Effector CD8-positive, alpha-beta T cell (primary cell): Measurements from ENCODE around the gene GHDC.
"Not testable (repeated sequence)": the region's sequence is repeated elsewhere in the genome, so short reads cannot be mapped to it uniquely, and the experiment has no call there.

Experiments
- DNase-seq: peaks from one replicate; lab custom pipeline; 2025; lab: John Stamatoyannopoulos, UW

Gene GHDC

DNA sequence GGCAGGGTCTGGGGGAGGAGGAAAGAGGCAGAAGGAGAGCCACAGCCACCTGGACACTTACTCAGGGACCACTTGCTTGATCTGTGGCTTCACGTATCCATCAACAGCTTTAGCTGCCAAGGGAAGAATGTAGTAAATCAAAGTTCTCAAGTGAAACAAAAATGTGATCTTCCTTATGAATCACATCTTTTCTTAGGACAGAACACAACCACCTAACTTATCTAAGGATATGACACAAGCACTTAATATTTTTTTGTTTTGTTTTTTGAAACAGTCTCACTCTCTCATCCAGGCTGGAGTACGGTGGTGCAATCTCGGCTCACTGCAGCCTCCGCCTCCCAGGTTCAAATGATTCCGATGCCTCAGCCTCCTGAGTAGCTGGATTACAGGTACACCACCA is 8.4 kb upstream of the GHDC start:
- no peak for DNase-seq

DNA sequence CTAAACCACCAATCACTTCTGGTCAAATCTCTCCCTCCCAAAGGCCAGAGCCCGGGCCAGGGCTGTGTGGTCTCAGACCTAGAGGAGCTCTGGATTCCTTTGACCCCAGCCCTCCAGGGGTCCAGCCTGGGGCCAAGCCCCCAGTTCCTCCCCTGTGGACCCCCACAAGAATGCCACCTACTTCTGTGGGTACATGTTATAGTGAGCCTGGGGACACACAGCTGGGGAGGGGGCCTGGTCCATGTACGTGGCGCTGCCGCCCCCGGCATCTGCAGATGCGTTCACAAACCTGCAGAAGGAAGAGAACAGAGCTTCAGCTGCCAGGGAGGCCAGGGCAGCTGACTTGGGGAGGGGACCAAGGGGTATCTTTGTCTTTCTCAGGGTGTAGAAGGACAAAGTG is 7.9 kb upstream of the GHDC start:
- DNase-seq = no peak

DNA sequence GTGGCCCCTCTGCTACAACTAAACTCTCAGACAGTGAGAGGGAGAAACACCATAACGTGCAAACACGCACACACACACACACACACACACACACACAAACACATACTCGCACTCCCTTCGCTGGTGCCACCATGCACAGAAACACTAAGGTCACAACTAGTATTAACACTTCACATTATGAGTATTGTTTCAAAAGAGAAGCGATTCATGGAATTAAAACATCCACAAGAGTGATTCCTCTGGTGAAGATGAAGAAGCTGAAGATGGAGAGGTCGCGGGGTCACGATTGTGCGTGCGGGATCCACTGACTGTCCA is 7.1 kb upstream of the GHDC start:
- no peak for DNase-seq

DNA sequence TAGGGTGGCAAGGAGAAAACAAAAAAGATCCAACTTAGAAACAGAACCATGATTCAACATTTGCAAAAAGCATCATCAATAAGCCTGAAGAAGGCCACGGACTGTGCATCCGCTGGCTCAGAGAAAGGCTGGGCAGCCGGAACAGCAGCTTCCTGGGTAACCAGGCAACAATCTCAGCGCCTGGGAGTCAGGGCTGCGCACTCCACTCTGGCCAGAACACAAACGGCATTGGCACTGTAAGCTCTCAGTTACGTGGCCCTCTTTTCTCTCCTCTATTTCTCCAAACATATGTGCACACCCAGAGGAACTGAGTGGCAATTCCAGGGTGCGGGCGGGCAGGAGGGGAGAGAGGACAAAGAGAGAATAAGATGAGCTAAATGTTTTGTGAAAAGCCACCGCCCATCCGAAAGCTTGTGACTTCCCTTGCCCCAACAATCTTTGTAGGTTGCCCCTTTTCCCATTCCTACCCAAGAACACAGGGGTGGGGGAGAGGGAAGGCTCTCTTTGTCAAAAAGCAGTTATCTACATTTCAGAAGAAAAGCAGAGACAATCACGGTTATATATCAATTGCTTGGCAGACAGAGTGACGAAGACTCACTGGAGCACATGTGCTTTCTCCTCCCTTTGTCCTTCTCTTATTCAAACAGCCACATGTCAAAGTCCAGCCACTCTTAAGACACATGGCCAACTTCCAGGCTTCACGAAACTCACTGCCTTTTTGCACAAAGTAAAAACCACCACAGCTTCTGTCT is 6.6 kb upstream of the GHDC start:
- no peak for DNase-seq

DNA sequence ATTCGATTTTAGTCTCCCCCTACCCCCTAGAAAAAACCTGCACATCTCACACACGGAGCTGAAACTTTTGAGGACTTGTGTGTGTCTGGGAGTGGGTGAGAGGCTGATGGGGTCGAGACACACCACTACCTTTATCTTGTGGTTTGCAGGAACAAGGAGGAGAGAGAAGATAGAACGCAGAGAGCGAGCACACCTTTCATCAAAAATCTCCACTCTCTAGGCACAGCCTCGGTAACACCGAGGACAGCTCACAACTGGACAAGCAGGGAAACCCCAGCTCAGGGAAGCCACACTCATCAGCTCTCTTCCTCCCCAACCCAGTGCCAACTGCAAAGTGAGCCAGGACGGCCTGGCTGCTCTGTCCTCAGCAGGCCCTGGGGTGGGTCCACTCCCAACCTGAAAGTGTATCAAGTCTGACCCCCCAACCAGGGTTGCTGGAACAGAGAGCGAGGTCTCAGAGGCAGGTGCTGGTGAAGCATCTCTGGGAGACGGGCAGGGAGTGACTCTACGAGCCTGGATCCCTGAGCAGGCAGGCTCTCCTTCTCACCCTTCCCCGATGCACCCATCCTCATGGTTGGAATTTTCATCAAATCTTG is 5.2 kb upstream of the GHDC start:
- no peak for DNase-seq

DNA sequence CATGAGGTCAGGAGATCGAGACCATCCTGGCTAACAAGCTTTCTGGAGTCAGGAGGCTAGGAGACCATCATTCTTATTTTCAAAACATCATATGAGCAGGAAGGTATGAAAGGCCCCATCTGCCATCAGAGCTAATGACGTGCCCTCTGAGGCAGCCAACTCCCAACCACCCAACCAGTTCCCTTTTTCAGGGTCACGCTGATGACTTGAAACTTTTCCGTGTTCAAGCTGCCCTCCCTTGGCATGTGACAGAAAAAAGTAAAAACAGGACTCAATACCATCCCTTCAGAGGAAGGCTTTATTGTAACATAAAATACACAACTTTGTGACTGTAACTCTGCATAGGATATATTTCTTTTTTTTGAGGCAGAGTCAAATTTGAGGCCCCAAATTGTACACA is 4.6 kb upstream of the GHDC start:
- no peak for DNase-seq

DNA sequence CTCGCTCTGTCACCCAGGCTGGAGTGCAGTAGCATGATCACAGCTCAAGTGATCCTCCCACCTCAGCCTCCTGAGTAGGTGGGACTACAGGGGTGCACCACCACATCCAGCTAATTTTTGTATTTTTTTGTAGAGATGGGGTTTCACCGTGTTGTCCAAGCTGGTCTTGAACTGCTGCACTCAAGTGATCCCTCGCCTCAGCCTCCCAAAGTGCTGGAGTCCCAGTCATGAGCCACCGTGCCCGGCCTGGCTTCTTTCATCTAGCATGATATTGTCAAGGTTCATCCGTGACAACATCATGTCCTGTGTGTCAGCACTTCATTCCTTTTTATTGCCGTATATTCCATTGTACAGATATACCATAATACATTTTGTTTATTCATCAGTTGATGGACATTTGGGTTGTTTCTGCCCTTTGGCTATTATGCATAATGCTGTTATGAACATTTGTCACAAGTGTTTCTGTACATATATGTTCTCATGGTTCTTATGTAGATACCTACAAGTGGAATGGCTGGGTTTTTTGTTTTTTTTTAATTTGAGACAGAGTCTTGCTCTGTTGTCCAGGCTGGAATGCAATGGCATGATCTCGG is 3.4 kb upstream of the GHDC start:
- DNase-seq = no peak

DNA sequence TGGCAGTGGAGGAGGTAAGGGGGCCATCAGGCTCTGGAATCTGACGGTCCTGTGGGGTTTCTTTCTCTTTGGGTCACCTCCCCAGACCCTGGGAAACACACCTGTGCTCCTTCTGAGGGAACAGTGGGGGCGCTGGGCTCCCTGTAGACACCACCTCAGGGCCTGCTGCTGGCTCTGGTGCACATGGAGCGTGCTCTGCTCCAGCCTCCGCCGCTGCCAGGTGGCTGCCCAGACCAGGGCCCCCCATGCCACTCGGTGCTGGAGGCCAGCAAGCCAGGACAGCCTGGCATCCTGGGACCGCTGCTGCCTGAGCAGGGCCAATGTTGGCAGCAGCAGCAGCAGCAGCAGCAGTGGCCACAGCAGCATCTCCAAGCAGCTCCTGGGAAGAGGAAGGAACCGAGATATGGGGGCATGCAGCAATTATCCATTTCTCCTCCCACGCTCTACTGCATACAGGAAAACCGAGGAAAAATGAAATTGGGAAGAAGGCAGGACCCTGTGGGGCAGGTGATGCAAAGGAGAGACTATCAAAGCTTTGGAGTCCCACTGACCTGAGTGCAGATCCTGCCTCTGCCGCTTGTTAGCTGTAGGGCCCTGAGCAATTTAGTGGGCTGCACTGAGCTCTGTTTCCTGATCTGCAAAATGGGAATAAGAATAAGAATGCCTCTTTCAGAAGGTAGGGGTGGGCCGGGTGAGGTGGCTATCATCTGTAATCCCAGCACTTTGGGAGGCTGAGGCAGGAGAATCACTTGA is 902 bp downstream of the GHDC start:
- no peak for DNase-seq

DNA sequence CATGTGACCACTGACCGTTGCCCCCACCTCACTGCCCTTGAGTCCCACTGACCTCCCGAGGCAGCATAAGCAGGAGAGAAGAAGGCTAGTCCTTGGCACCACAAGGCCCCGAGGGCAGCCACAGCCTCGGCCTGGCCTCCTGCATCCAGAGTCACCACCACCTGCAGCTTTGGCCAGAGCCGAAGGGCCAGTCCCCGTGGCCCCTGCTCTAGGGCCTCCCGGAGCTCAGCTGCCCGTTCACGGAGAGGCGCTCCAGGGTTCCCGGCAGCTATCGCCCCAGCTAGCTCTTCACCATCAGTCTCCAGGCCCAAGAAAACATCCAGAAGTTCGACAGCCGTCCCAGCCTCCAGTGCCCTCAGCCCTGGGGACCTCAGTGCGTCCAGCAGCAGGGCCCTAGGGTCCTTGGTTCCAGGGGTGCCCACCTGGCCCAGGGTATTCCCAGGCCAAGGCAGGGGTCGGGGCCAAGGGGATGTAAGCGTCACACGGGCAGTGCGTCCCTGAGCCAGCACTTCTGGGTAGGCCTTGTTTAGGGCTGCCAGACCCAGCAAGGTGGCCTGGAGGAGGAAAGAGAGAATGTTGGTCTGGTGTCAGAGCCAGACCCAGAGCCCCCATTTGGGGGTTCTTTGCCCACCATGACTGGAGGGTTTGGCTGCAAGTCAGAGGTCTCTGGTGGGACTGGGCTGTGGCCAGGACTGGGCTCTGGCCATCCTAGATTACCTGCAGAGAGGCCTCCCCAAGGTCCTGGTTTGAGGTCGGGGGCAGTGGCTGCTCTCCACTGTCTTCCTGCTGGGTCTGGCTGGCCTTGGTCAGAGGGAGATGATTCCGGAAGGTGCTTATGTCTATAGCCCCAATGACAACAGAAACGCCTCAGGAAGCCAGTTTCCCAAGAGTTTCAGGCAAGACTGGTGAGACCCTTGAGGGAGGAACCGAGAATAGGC is 1.8 kb downstream of the GHDC start:
- no peak for DNase-seq

DNA sequence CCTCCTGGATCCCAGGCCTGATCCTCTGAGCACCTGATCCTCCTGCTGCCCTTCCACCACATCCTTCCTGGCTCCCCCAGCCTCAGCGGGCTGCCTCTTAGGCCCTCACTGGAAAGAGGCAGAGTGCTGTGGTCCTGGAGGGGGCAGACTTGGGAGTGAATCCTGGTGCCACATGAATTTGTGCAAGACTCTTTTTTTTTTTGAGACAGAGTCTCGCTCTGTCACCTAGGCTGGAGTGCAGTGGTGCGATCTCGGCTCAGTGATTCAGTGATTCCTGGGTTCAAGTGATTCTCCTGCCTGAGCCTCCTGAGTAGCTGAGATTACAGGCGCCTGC is 3.1 kb downstream of the GHDC start:
- no peak for DNase-seq

DNA sequence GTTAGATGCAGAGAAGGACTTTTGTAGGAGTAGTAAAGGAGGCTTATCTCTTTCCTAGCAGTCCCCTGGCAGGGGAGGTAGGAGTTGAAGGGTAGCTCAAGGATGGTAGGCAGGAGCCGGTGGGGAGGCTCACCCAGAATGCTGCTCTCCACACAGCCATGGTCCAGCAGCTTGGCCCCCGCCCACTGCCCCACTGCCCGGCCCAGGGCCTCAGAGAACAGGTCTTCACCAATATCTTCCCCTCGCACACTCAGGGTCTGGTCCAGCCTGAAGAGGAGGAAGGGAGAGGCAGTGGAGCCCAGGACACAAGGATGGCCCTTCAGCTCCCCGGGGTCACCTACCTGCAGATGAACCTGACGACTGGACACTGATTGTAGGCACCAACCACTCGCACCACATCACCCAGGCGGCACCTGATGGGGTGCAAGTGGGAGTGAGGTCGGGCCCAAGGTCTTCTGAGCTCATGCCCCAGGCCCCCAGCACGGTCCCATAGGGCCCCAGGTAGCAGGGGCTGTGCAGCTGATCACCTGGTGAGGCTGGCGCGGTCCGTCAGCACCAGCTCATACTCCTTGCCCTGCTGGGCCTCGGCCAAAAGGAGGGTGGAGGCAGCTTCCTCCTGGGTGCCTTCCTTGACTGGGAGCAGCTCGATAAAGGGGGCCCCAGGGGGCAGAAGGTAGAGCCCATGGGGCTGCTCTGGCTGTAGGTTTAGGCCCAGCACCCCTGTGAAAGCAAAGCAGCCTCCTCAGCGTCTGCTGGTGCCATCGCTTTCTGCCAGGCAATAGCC is 3.6 kb downstream of the GHDC start:
- DNase-seq = no peak

DNA sequence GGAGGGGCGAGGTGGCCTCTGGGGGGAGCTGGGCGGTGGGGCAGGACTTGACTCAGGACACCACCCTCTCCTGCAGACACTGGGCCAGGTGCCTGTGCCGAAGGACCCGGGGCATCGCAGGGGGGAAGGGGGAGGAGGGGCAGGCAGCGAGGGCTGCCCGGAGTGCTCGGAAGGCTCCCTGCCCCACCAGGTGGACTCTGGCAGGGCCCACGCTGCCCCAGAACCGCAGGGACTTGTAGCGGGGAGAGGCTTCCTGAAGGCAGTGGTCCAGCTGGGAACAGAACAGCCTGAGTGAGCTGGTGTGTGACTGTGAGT is 4.7 kb downstream of the GHDC start:
- DNase-seq = no peak

DNA sequence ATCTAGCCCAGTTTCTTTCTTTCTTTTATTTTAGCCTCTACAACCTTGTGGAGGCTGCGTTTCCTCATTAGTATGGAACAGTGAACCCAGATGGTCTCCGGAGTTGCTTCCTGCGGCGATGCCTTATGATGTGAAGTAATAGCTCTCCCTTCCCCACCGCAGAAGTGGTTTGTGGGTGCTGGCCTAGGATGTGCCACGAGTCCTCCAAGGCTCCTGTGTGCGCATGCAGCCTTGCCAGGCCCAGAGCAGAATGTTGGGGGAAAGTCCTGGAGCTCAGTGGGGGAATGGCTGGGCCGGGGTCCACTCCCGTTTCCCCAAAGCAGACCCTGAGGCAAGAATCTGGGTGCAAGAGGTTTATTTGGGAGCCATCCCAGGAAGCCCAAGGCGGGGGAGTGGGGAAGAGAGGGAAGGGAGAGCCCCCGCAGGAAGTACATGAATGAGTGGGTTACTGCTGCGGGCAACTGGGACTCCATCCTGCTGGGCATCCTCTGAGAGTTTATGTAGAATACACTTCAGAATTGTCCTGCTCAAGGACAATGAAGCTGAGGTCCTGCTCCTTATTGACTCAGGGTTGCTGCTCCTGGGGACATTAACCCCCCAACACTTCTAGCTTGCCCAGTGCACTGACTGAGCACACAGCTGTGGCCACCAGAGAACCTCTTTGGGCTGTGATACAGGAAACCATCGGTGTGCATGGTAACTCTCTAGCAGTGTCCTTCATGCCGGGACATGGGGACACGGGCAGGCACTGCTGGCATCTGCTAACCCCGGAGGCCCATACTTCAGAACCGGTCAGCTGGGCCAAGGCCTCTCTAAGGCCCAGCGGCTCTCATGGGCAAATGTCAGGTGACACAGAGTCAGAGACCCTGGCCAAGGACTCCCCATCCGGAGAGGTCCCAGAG is 5.3 kb downstream of the GHDC start:
- DNase-seq = no peak

DNA sequence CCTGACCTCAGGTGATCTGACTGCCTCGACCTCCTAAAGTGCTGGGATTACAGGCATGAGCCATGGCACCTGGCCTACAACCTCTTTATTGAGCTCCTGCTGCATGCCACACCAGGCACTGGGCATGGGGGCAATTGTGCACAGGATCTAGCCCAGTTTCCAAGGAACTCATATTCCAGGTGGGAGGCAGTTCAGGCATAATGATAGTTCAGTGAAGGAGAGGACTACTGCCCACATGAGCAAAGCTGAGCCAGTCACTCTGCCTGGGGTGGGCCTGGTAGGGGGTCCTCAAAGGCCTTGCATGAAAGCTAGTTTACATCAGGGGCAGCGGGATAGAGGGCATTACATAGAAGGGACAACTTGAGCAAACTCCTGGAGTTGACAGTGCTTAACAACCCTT is 6.5 kb downstream of the GHDC start:
- no peak for DNase-seq

DNA sequence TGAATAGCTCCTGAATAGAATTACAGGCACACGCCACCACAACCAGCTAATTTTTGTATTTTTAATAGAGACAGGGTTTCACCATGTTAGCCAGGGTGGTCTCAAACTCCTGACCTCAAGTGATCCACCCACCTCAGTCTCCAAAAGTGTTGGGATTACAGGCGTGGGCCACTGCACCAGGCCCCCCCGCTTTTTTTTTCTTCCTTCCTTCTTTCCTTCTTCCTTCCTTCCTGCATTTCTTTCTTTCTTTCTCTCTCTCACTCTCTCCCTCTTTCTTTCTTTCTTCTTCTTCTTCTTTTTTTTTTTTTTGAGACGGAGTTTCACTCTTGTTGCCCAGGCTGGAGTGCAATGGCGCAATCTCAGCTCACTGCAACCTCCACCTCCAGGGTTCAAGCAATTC is 8.1 kb downstream of the GHDC start:
- DNase-seq = not testable (repeated sequence)

DNA sequence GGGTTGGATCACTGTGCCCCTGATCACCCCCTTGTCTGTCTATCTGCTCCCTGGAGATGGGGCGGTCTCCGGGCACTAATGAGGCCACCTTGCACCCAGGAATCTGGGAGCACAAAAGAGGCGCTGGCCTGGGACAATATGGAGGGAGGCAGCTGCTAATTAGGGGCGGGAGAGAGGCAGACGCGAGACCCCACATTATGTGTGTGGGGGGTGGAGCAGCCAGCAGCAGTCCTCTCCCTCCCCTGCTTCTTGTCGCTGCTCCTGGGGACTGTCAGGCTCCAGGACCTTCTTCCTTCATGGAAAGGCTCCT is 8.7 kb downstream of the GHDC start:
- no peak for DNase-seq

DNA sequence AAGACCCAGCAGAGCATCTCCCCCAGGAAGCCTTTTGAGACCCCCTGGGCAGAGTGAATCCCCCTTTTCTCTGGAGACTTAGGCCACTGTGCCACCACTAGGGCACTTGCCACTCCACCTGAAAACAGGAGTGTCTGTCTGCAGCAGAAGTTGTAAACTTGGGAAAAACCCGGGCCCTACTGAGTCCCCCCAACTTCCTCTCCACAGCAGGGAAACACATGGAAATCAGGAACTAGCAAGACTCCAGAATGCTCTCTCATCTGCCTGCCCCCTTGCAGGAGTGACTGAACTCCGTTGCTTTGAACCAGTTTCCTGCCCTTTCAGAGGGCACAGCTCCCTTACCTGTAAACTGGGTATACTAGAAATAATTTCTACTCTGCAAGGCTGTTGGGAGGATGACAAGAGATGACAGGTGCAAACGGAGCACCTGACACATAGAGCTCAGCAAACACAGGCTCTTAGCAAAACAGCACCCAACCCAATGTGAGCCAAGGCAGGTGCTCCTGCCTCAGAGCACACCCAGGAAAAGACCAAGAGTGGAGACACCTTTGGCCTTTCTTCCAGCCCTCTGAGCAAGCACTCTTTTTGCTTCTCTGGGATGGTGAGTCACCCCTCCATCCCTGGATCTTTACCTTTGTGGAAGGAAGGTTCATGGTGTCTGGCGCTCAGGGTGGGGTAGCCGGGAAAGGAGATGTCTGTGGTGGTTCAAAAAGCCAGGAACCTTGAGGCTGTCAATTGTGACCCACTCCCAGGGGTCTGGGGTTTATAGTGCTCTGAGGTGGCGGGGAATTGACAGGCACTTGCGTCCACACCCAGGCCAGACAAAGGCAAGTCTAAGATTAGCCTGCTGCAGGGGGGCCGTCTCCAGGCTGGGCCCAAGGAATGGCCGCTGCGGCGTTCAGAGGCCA is 9.3 kb downstream of the GHDC start, which contains the start of gene HCRT:
Gene HCRT (minus strand): TSS at position 740 of the 908 bp plus-strand sequence. CDS start 87 bp downstream, at position 653.
- DNase-seq = no peak

DNA sequence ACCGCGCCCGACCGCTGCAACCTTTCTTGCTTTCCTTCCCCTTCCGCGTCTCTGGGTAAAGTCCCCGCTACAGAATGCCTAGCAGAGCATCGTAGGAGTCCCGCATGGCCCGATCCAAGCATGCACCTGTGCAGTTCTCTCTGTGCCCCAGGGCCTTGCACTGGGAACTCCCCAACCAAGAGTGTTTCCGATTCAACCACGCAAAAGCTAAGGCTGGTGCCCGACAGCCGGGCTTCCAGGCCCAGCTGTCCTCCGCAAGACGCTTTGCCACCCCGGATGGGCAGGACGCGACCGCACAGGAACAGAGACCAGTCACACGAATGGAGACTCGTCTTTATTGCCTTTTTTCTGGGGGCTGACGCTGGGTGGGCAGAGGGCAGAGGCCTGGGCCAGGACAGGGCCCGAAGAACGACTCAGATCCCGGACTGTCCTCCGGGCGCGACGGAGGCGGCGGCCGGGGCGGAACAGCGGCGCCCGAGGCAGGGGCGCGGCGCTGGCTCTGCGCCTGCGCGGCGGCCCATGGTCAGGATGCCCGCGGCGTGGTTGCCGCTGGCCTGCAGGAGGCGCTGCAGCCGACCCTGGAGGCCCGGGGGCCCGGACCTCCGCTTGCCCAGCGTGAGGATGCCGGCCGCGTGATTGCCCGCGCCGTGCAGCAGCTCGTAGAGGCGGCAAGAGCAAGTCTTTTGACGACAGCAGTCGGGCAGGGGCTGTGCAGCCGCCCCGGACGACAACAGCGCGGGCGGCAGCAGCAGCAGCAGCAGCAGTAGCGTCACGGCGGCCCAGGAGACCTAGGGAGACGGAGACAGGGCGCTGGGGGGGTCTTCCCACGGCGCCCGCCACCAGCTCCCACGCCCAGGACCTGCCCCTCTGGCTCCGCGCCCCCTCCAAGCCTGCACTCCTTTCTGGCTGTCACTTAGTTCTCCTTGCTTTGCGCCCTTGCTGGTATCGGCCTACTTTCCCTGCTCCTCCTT is 10.3 kb downstream of the GHDC start:
- DNase-seq = peak; percentile 57
